ENCODE results near the gene SLC38A9.

DNA sequence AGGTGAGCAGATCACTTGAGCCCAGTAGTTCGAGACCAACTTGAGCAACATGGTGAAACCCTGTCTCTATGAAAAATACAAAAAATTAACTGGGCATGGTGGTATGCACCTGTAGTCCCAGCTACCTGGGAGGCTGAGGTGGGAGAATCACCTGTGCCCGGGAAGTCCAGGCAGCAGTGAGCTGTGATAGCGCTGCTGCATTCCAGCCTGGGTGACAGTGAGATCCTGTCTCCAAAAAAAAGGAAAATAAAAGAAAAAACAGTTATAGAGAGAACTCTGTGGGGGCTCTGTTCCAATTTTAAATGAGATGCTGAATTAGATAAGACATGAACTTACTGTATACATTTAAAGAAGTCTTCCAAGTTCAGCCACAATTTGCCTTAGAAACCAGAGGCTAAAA, 44.2 kb downstream of the SLC38A9 start:
- TF ChIP-seq, protein P1, sequence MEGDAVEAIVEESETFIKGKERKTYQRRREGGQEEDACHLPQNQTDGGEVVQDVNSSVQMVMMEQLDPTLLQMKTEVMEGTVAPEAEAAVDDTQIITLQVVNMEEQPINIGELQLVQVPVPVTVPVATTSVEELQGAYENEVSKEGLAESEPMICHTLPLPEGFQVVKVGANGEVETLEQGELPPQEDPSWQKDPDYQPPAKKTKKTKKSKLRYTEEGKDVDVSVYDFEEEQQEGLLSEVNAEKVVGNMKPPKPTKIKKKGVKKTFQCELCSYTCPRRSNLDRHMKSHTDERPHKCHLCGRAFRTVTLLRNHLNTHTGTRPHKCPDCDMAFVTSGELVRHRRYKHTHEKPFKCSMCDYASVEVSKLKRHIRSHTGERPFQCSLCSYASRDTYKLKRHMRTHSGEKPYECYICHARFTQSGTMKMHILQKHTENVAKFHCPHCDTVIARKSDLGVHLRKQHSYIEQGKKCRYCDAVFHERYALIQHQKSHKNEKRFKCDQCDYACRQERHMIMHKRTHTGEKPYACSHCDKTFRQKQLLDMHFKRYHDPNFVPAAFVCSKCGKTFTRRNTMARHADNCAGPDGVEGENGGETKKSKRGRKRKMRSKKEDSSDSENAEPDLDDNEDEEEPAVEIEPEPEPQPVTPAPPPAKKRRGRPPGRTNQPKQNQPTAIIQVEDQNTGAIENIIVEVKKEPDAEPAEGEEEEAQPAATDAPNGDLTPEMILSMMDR (IDR thresholded peaks at IDR 0.05) = no peak
- no peak for TF ChIP-seq ZFX (IDR thresholded peaks at IDR 0.05; ENCODE audit: borderline replicate concordance)
